HG02885 (cell line): ENCODE measurements around the gene KLLN.
"Not testable (repeated sequence)": the region's sequence is repeated elsewhere in the genome, so short reads cannot be mapped to it uniquely, and the experiment has no call there.

Experiments
- ATAC-seq: cut with Tn5 transposase; IDR thresholded peaks from one replicate; pipeline ENCODE4 v1.9.1; 2021; ENCODE audit warnings: mild to moderate bottlenecking; ENCODE audit not compliant: unreplicated experiment, poor library complexity

Gene KLLN

DNA sequence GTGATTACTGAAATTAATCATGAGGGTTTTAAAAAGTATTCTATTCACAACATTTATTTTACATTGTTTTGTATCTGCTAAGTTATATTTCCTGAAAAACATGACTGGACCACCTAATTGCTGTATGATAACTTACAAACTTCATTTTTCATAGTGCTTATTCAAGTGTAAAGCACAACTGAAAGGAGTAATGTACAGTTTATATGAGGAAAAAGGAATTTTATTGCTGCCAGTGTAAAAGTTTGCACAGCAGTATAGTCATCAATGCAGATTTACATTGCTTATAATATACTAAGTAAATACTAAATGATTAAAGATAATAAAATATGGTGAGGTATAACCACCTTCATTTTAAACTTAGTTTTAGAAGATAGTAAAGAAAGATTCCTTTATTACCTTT, 4.1 kb upstream of the KLLN start:
- no peak for ATAC-seq

DNA sequence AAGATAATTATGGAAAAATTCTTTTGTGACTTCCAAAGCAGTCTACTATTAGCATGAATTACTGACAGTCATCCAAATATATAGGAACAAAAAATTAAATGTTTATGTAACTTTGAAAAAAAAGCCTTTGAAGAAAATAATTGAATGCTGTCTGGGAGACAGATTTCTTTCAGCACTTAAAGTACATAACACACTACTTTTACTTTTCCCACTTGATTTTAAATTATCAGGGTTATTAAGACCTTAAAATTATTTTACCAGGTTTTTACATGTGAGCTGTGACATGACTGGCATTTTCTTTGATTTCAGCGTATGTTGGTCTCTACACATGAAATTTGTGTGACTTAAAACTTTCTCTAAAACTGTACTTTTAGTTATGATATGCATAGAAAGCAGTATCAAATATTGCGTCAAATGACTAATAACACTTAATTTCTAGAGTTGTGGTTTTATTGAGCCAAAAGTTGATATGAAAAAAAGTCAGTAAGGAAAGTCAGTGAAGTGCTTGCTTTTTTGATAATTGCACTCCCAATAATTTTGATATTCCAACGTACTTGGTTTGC, 3.2 kb upstream of the KLLN start:
- no peak for ATAC-seq

DNA sequence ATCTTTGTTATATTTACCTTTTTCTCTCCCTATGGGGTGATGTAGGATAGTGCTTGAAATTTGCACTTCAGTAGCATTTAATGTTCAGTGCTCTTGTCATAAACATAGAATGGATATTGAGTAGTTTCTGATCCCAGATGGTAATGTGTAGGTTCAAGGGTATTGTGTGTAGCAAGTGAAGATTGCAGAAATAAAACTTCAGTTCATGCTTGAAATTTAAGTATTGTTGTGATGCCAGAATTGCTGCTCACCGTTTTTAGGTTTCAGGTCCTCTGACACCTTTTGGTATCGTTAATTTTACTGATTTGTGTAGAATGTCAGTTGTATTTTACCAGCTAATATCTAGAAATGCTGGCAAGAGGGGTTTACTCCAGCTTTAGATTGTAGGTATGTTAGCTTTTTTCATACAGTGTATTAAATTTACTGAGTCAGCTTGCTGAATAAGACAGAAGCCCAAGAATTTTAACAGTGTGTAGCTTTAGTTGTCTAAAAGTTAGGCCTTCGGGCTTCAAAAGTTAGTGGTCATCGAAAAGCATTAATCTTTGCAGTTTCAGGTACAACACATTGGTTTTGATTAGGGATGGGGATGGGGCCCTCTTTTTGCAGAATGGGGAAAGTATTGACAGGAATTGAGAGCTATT, 2.0 kb upstream of the KLLN start:
- ATAC-seq = no peak

DNA sequence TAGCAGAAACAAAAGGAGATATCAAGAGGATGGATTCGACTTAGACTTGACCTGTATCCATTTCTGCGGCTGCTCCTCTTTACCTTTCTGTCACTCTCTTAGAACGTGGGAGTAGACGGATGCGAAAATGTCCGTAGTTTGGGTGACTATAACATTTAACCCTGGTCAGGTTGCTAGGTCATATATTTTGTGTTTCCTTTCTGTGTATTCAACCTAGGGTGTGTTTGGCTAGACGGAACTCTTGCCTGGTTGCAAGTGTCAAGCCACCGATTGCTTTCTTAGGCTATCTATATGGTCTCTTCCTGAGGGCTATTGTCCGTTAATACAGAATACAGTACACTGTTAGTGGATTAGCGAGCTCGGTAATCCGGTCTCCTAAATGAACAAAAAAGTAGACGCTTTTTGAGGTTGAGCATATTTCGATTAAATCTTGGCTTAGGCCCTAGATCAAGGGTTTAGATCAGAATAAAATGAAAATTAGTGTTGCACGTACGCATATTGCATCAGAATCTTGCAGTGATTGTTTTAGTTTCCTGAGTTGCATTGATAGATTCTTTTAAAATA, 1.2 kb upstream of the KLLN start:
- no peak for ATAC-seq

DNA sequence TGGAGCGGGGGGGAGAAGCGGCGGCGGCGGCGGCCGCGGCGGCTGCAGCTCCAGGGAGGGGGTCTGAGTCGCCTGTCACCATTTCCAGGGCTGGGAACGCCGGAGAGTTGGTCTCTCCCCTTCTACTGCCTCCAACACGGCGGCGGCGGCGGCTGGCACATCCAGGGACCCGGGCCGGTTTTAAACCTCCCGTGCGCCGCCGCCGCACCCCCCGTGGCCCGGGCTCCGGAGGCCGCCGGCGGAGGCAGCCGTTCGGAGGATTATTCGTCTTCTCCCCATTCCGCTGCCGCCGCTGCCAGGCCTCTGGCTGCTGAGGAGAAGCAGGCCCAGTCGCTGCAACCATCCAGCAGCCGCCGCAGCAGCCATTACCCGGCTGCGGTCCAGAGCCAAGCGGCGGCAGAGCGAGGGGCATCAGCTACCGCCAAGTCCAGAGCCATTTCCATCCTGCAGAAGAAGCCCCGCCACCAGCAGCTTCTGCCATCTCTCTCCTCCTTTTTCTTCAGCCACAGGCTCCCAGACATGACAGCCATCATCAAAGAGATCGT, 690 bp upstream of the KLLN start:
- not testable (repeated sequence) for ATAC-seq

DNA sequence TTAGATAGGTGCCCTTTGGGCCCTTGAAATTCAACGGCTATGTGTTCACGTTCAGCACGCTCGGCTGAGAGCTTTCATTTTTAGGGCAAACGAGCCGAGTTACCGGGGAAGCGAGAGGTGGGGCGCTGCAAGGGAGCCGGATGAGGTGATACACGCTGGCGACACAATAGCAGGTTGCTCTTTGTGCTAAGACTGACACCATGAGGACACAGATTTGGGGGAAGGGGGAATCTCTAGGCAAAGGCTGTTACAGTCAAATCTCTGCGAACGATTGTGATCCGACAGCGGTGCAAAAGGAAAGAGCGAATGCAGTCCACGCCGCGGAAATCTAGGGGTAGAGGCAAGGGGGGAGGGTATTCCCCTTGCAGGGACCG, 667 bp downstream of the KLLN start:
- peak; percentile 15 for ATAC-seq

DNA sequence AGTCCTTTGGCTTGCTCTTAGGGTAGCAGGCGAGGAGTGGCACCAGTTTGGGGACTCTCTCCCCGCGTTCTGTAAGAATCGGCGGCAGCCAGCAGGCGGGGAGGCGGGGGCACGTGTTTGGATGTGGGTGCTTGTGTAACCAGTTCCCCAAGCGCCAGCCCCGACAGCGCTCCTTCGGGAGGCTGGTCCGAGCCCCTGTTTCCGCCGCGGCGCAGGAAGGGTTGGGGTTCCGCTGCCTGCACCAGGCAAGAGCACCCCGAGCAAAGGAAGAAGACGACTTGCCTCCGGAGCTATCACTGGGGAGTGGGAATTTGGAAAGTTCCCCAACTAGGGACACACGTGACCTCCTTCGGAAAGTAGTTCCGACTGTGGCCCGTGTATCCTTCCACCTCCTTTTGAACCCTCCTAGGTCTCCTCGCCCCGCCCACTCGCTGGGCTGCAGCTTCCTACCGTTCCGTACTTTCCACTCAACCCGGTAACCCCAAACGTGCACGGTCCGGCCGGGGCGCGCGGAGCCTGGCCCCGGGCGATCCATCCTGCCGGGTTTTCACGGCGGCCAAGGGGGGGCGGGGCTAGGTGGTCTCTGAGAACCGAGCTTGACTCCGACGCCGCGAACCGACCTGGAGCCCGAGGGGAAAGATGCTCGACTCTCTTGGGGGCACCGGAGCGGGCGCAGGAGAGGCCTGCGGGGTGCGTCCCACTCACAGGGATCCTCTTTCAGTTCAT, 1.2 kb downstream of the KLLN start:
- ATAC-seq = peak; percentile 66

DNA sequence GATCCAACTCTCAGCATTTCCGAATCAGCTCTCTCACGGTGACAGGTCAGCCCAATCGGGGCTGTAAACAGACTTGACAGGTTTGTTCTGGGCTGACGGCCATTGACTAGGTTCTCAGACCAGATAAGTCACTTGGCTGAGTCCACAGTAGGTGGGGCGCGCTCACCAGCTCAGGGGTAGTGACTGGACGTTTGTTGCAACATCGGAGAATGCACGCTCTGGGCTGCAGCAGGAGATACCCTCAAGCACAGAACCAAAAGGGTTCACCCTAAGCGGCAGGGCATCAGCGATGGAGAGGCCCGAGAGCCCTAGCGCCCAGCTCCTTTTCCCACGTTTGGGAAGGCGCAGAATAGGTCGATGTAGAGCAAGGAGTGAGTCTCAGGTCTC, 1.8 kb downstream of the KLLN start:
- ATAC-seq = no peak

DNA sequence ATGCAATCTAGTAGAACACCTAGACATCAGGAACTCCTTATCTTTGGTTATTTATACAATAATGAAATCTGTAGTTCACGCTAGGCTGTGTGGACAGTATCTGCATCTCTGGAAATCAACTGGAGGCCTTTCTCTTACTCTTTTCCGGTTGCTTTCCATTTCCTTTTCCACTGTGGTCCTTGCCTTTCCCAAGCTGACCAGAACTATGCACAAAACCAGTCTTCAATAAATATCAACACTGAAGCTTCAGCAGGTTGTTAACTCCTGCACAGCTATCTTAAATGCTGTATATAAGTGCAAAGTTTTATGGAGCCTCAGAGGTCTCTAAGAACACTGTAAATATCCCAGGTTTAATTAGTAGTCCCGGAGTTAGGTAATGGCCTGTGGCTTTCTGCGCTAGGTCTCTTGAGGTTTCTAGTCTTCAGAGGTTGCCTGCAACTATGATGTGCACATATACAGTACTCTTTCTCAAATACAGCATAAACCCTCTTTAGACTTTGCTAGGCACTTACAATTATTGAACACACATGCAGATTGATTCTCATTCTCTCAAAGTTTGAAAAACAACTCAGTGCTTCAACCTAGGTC, 2.4 kb downstream of the KLLN start:
- no peak for ATAC-seq

DNA sequence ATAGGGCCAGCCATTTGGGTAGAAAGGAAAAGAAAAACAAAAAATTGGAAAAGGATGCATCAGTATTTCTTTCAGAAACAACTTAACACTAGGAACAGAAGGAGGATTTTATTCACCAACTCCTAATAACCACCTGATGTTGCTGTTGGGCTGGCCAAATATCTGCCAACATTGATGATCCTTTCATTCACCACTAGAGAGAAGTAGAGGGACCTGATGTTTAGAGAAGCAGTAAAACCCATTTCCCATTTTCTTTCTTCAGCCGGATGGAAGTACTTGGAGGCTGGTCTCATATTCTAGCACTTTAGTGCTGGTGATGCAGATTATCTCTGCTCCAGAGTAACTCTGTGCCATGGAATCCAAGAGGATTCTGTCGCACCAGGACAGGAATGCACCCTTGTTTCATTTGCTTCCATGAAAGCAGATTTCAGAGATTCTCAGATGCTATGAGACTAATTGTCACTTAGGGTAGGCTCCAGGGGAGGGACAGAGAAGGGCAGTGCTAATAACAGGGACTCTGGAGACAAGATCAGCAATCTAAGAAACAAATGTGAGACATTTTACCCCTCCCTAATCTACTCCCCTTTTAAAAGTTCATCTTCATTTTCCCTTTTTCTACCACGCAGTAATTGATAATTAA, 3.1 kb downstream of the KLLN start:
- ATAC-seq = no peak

DNA sequence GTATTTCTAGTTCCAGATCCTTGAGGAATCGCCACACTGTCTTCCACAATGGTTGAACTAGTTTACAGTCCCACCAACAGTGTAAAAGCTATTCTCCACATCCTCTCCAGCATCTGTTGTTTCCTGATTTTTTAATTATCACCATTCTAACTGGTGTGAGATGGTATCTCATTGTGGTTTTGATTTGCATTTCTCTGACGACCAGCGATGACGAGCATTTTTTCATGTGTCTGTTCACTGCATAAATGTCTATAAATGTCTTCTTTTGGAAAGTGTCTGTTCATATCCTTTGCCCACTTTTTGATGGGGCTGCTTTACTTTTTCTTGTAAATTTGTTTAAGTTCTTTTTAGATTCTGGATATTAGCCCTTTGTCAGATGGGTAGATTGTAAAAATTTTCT, 7.7 kb downstream of the KLLN start:
- ATAC-seq = not testable (repeated sequence)

DNA sequence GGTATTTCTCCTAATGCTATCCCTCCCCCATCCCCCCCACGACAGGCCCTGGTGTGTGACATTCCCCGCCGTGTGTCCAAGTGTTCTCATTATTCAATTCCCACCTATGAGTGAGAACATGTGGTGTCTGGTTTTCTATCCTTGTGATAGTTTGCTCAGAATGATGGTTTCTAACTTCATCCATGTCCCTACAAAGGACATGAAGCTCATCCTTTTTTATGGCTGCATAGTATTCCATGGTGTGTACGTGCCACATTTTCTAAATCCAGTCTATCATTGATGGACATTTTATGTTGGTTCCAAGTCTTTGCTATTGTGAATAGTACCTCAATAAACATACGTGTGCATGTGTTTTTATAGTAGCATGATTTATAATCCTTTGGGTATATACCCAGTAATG, 8.1 kb downstream of the KLLN start:
- ATAC-seq = not testable (repeated sequence)

DNA sequence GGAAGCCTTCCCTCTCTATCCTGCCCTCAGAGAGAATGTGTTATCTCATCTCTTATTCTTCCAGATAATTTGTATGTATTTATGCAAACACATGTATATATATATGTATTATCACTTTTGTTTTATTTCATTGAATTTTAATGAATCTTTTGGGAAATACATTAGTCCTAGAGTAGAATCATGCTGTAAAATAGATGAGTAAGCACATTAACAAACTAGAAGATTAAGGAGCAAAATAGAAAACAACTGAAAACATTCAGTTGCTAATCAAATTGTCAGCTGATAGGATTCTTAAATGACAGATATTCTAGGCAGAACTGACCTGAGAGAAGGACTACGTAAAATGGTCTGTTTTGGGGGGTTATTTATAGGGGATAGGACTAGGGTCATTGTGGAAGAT, 11.2 kb downstream of the KLLN start:
- no peak for ATAC-seq

DNA sequence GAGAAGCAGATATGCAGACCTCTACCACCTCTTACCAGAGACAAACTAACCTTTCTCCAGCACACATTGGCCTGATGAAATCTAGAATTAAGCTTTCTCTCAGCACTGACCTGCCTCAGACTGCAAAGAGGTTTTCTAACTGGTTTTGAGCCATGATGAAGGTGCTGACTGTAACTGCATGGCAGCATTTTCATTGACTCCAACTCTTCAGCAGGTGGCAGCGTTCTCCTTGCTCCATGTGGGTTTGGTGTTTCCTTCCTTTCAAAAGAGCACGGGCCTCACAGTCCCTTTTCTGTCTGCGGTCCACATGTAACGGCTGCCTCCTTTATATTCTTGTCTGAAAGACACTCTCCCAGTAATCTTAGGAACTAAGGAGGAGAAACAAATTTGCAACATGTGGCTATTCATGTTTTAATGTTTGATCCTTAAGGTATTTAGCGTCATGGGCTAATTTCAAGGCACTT, 12.6 kb downstream of the KLLN start:
- peak; percentile 40 for ATAC-seq

DNA sequence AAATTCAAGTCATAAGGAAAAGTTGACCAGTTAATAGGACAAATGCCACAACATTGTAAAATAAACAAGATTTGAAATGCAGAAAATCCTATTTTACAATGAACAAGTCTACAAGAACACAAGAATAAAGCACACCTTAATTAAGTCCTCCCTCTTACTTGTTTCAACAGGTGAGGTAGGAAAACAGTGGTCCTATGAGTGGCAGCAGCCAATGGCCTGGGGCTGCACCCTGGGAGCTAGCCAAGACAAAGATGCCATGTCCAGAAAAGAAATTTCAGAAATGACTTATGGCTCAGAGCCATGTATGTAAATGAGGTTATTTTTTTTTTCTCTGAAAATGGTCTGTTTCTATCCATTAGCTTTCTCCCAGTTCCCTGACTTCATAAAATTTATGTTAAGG, 14.3 kb downstream of the KLLN start:
- ATAC-seq = no peak

DNA sequence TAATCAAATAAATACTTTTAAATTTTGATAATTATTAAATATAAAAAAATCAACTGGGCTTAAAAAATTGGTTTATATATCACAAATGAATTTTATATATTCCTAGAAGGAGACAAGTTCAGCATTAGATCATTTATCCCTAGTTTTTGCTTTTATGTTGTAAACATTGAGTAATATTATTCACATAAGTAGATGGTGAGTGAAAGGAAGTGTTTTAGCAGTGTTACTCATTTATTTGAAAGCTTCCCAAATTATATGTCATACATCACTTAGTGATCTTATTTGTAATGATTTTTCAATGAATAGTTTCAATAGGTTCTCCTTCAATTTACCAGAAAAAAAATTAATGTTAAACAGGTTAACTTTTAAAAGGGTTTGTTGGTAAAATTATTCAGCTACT, 15.8 kb downstream of the KLLN start:
- ATAC-seq = no peak

DNA sequence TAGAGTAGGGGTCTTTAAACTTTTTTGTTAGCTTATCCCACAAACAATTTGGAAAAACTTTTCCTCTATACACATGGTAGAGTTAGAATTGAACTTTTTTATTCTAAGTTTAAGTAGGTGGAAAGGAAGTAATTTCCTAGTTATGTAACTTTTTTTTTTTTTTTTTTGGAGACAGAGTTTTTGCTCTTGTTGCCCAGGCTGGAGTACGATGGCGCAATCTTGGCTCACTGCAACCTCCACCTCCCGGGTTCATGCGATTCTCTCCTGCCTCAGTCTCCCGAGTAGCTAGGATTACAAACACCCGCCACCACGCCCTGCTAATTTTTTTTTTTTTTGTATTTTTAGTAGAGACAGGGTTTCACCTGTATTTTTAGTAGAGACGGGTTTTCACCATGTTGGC, 16.6 kb downstream of the KLLN start:
- not testable (repeated sequence) for ATAC-seq

DNA sequence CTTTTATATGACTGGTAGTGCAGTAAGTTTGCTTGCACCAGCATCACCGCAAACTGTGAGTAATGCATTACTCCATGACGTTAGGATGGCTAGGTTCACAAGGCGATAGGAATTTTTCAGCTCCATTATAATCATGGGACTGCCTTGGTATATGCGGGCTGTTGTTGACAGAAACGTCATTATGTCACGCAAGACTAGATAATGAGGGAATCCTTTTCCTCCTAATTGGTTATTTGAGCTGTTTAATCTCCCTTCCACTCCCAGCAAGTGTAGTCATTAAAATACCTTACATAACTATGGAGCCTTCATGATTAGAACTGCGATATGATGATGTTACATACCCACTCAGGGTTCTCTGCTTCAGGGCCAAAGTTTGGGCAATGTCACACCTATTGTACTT, 17.3 kb downstream of the KLLN start:
- no peak for ATAC-seq

DNA sequence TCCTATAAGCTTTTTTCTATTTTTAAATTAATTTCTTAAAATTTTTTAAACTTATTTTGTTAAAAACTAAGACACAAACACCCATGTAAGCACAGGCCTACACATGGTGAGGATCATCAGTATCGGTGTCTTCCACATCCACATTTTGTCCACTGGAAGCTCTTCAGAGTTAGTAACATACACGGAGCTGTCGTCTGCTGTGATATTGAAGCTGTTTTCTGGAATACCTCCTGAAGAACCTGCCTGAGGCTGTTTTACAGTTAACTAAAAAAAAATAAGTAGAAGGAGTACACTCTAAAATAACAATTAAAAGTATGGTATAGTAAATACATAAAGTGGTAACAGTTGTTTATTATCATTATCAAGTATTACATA, 17.7 kb downstream of the KLLN start:
- ATAC-seq = no peak

DNA sequence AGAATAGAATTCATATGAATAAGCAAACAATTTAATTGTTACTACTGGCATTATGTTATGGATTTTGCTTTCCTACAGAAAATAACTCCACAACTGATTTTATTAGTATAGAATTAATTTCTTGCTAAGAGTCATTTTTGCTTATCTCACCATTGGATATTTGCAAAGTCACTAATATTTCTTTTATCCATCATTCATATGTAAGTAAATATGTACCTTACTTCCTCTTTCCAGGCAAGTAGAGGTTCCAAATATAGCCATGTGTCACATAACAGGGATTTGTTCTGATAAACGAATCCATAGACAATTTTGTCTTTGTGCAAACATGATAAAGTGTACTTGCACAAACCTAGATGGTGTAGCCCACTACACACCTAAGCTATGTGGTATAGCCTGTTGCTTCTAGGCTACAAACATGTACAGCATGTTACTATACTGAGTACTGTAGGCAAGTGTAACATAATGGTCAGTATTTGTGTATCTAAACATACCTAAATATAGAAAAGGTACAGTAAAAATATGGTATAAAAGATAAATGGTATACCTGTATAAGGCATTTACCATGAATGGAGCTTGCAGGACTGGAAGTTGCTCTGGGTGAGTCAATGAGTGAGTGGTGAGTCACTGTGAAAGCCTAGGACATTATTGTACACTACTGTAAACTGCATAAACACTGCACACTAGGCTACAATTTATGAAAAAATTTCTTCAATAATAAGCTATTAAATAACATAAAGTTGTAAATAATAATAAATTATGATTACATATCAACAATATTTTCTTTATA, 18.3 kb downstream of the KLLN start:
- ATAC-seq = no peak
